SK-N-SH (cell line): ENCODE measurements around the gene TXNDC5. TPM values are rescaled to one million over a fixed set of nuclear protein-coding genes. Genes with fewer than 3 reads are reported as not detected.
"Not testable (repeated sequence)": the region's sequence is repeated elsewhere in the genome, so short reads cannot be mapped to it uniquely, and the experiment has no call there.

Experiments
- CTCF ChIA-PET: fragments of 300-600, 350-600 bp; formaldehyde crosslinking; extraction: SDS; loops from one replicate; lab custom pipeline; 2021; lab: Yijun Ruan, JAX
- POLR2A ChIA-PET: fragments of 350-600 bp; sonication (Branson Sonifier 250); formaldehyde crosslinking; extraction: SDS; loops from one replicate; lab custom pipeline; 2020; ENCODE audit warnings: antibody characterized with exemption, inconsistent platforms; lab: Yijun Ruan, JAX
- DNase-seq: peaks from one replicate; pipeline ENCODE4 v3.0.0; 2012
- H2AFZ ChIP-seq: fragments of 200-600 bp; sonication (generic); 2 replicates; pipeline ENCODE4 v1.8.1; 2016; ENCODE audit warnings: antibody characterized with exemption, mild to moderate bottlenecking, low read depth
- H3F3A ChIP-seq: fragments of 200-600 bp; sonication (generic); replicated peaks from 2 replicates; pipeline ENCODE3; 2016; ENCODE audit warnings: antibody characterized with exemption, mild to moderate bottlenecking; ENCODE audit not compliant: insufficient read depth
- H3K27ac ChIP-seq, 2 experiments: fragments of 200-500 bp in 1 of 2; fragments of 200-600 bp in 1 of 2; sonication (Bioruptor generic) in 1 of 2; sonication (generic), shearing (Covaris generic) in 1 of 2; 2 replicates each; pipeline versions ENCODE4 v1.5.1 to v1.6.1; 2014 to 2016; ENCODE audit warnings: low read depth in 2 of 2, inconsistent platforms in 1 of 2, low read length in 1 of 2, mild to moderate bottlenecking in 1 of 2, mixed read lengths in 1 of 2
- H3K27me3 ChIP-seq: fragments of 200-600 bp; sonication (generic), shearing (Covaris generic); 2 replicates; pipeline ENCODE4 v1.6.1; 2016; ENCODE audit warnings: mixed run types; ENCODE audit not compliant: insufficient read depth
- H3K36me3 ChIP-seq, 2 experiments: fragments of 200-500 bp in 1 of 2; fragments of 200-600 bp in 1 of 2; sonication (Bioruptor generic) in 1 of 2; sonication (generic) in 1 of 2; replicated peaks in 1 of 2; 2 replicates each; pipeline versions ENCODE3 to v1.5.1; 2014 to 2016; ENCODE audit warnings: low read length in 1 of 2, mild to moderate bottlenecking in 1 of 2; ENCODE audit not compliant: insufficient read depth in 2 of 2, control insufficient read depth in 1 of 2
- H3K4me1 ChIP-seq, 2 experiments: fragments of 200-500 bp in 1 of 2; fragments of 200-600 bp in 1 of 2; sonication (Bioruptor generic) in 1 of 2; sonication (generic), shearing (Covaris generic) in 1 of 2; 2 replicates each; pipeline versions ENCODE4 v1.5.1 to v1.6.1; 2014 to 2016; ENCODE audit warnings: low read depth in 1 of 2, low read length in 1 of 2, mixed run types in 1 of 2; ENCODE audit not compliant: insufficient read depth in 2 of 2, control insufficient read depth in 1 of 2
- H3K4me2 ChIP-seq: fragments of 200-600 bp; sonication (generic), shearing (Covaris generic); 2 replicates; pipeline ENCODE4 v1.6.1; 2017; ENCODE audit warnings: mixed run types
- H3K4me3 ChIP-seq, 2 experiments: fragments of 200-500 bp in 1 of 2; fragments of 200-600 bp in 1 of 2; sonication (Bioruptor generic) in 1 of 2; sonication (generic), shearing (Covaris generic) in 1 of 2; 2 replicates each; pipeline versions ENCODE4 v1.5.1 to v1.8.1; 2014 to 2016; ENCODE audit warnings: low read depth in 2 of 2, inconsistent platforms in 1 of 2, low read length in 1 of 2, mild to moderate bottlenecking in 1 of 2, mixed read lengths in 1 of 2, moderate library complexity in 1 of 2
- H3K79me2 ChIP-seq: fragments of 200-600 bp; sonication (generic); 2 replicates; pipeline ENCODE4 v1.8.1; 2017; ENCODE audit warnings: mild to moderate bottlenecking; ENCODE audit not compliant: insufficient read depth
- H3K9ac ChIP-seq: fragments of 200-600 bp; sonication (generic); 2 replicates; pipeline ENCODE4 v1.6.1; 2017; ENCODE audit warnings: mixed run types
- H3K9me2 ChIP-seq: fragments of 200-600 bp; sonication (generic); 2 replicates; pipeline ENCODE4 v1.6.1; 2017; ENCODE audit warnings: mixed run types
- H3K9me3 ChIP-seq: fragments of 200-600 bp; sonication (generic); 2 replicates; pipeline ENCODE4 v1.6.1; 2017; ENCODE audit warnings: mixed run types, mild to moderate bottlenecking, moderate library complexity
- H4K20me1 ChIP-seq: fragments of 200-600 bp; sonication (generic); 2 replicates; pipeline ENCODE4 v1.6.1; 2017; ENCODE audit warnings: mild to moderate bottlenecking, mixed run types; ENCODE audit not compliant: insufficient read depth
- EZH2phosphoT487 ChIP-seq: fragments of 200-600 bp; sonication (generic); IDR thresholded peaks from 2 replicates; pipeline ENCODE4 v1.6.1; 2017; ENCODE audit warnings: low read depth, mixed run types, mild to moderate bottlenecking, antibody characterized with exemption, moderate library complexity, borderline replicate concordance
- FOXJ3 ChIP-seq: sonication (generic); formaldehyde crosslinking; IDR thresholded peaks from 2 replicates; pipeline ENCODE4 v1.5.1; 2020; ENCODE audit warnings: mild to moderate bottlenecking, missing genetic modification reagents
- FOXM1 ChIP-seq: IDR thresholded peaks from 2 replicates; pipeline ENCODE4 v1.4.0; 2012; ENCODE audit warnings: low read depth, mild to moderate bottlenecking
- MAX ChIP-seq: IDR thresholded peaks from 2 replicates; pipeline ENCODE4 v1.4.0; 2012; ENCODE audit warnings: low read depth
- SMC3 ChIP-seq: IDR thresholded peaks from 2 replicates; pipeline ENCODE4 v1.6.1; 2012; ENCODE audit warnings: low read depth, low read length, improper control_type of control experiment
- TCF12 ChIP-seq: IDR thresholded peaks from 2 replicates; pipeline ENCODE4 v1.4.0; 2012
- TEAD4 ChIP-seq: IDR thresholded peaks from 2 replicates; pipeline ENCODE4 v1.4.0; 2012; ENCODE audit warnings: mild to moderate bottlenecking, borderline replicate concordance; ENCODE audit not compliant: insufficient read depth
- YY1 ChIP-seq: IDR thresholded peaks from 2 replicates; pipeline ENCODE4 v1.4.0; 2012; ENCODE audit warnings: low read depth, mild to moderate bottlenecking
- WGBS: methylation state at CpG from one replicate; pipeline ENCODE4 v1.1.6; 2017; ENCODE audit warnings: low lambda C conversion rate; 5-methylcytosine and 5-hydroxymethylcytosine counted together
- polyA plus RNA-seq, 3 experiments: library from polyadenylated mRNA; depleted of rRNA; stranded (reverse); fragments of >200 nt; gene quantifications; 2 replicates each; pipeline ENCODE4 v1.2.3, GENCODE V29; 2012
- TF ChIP-seq, protein P1 (sequence below): IDR thresholded peaks from 2 replicates; pipeline ENCODE4 v1.4.0; 2012; ENCODE audit warnings: low read depth, borderline replicate concordance
- TF ChIP-seq, protein P2 (sequence below): fragments of 150-350 bp; IDR thresholded peaks from 2 replicates; pipeline ENCODE4 v1.6.1; 2016; ENCODE audit warnings: mild to moderate bottlenecking, low read depth, low read length
- TF ChIP-seq, protein P3 (sequence below): IDR thresholded peaks from 2 replicates; pipeline ENCODE4; 2012
- TF ChIP-seq, protein P4 (sequence below): IDR thresholded peaks from 2 replicates; pipeline ENCODE4 v1.6.1; 2012; ENCODE audit warnings: mild to moderate bottlenecking, low read depth, low read length, moderate library complexity

Gene TXNDC5
- polyA plus RNA-seq, 1 of the 3 experiments (the other 2 are of a cell fraction), result 187 TPM

DNA sequence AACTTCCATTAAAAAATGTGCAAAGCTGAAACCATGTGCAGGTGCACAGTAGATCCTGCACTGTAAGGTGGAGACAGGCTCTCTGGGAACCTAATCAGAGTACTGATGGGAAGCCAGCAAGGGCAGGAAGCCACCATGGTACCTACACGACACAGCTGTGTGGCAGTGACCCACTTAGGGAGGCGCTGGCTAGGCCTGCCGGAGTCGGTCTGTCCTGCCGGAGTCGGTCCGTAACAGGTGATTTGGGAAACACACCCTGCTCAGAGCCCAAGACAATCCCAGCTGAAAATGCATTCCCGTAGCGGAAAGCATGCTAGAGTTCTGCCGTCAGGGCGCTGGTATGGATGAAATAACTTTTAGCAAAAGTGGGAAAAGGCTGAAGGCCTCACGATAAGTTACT is 17.2 kb downstream of the TXNDC5 start:
- Histone ChIP-seq H4K20me1 (no peaks in the 10 kb centered on the region), H3K79me2 (no peaks in the 10 kb centered on the region), H3K36me3 (peaks cover 65 to 88% of the 10 kb centered on the region in 2 experiments), H3K27ac (no peak overlapping the region), H3K4me1 (peaks cover 0 to 9% of the 10 kb centered on the region in 2 experiments; a peak in 1 of 4 replicates), H3K9ac (no peak overlapping the region), H3K9me2 (no peaks in the 10 kb centered on the region), H3K4me3 (no peak overlapping the region), H3F3A (no peaks in the 10 kb centered on the region), H3K9me3 (no peaks in the 10 kb centered on the region), H3K27me3 (no peaks in the 10 kb centered on the region)
- CTCF ChIA-PET, result interaction anchor here (1.0 kb wide), 1 partner anchor 113 kb away, joined by 3 read pairs; no protein-coding TSS in a partner anchor
- no peak for DNase-seq
- 96% methylated on average over 12 of the region's 12 CpGs for WGBS
- TF ChIP-seq FOXJ3 (CRISPR knock-in tag) (no peak), FOXM1 (no peak), EZH2phosphoT487 (no peak), MAX (no peak), TEAD4 (no peak), YY1 (no peak), TCF12 (no peak), SMC3 (no peak)
- TF ChIP-seq, protein P1, sequence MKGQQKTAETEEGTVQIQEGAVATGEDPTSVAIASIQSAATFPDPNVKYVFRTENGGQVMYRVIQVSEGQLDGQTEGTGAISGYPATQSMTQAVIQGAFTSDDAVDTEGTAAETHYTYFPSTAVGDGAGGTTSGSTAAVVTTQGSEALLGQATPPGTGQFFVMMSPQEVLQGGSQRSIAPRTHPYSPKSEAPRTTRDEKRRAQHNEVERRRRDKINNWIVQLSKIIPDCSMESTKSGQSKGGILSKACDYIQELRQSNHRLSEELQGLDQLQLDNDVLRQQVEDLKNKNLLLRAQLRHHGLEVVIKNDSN, result no peak
- TF ChIP-seq, protein P2, sequence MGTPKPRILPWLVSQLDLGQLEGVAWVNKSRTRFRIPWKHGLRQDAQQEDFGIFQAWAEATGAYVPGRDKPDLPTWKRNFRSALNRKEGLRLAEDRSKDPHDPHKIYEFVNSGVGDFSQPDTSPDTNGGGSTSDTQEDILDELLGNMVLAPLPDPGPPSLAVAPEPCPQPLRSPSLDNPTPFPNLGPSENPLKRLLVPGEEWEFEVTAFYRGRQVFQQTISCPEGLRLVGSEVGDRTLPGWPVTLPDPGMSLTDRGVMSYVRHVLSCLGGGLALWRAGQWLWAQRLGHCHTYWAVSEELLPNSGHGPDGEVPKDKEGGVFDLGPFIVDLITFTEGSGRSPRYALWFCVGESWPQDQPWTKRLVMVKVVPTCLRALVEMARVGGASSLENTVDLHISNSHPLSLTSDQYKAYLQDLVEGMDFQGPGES, result no peak
- TF ChIP-seq, protein P3, sequence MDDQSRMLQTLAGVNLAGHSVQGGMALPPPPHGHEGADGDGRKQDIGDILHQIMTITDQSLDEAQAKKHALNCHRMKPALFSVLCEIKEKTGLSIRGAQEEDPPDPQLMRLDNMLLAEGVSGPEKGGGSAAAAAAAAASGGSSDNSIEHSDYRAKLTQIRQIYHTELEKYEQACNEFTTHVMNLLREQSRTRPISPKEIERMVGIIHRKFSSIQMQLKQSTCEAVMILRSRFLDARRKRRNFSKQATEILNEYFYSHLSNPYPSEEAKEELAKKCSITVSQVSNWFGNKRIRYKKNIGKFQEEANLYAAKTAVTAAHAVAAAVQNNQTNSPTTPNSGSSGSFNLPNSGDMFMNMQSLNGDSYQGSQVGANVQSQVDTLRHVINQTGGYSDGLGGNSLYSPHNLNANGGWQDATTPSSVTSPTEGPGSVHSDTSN, result no peak
- TF ChIP-seq, protein P4, sequence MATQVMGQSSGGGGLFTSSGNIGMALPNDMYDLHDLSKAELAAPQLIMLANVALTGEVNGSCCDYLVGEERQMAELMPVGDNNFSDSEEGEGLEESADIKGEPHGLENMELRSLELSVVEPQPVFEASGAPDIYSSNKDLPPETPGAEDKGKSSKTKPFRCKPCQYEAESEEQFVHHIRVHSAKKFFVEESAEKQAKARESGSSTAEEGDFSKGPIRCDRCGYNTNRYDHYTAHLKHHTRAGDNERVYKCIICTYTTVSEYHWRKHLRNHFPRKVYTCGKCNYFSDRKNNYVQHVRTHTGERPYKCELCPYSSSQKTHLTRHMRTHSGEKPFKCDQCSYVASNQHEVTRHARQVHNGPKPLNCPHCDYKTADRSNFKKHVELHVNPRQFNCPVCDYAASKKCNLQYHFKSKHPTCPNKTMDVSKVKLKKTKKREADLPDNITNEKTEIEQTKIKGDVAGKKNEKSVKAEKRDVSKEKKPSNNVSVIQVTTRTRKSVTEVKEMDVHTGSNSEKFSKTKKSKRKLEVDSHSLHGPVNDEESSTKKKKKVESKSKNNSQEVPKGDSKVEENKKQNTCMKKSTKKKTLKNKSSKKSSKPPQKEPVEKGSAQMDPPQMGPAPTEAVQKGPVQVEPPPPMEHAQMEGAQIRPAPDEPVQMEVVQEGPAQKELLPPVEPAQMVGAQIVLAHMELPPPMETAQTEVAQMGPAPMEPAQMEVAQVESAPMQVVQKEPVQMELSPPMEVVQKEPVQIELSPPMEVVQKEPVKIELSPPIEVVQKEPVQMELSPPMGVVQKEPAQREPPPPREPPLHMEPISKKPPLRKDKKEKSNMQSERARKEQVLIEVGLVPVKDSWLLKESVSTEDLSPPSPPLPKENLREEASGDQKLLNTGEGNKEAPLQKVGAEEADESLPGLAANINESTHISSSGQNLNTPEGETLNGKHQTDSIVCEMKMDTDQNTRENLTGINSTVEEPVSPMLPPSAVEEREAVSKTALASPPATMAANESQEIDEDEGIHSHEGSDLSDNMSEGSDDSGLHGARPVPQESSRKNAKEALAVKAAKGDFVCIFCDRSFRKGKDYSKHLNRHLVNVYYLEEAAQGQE, result no peak
- TF ChIP-seq, all 33 proteins: peak for 0
- H3K4me2 ChIP-seq, result no peak overlapping the region
- POLR2A ChIA-PET, result no interaction called here
- H2AFZ ChIP-seq, result no peak overlapping the region

GRCh38 chr6:7892367-7892766 is 18.2 kb downstream of the TXNDC5 start:
- H3K79me2 ChIP-seq, POLR2A ChIA-PET, H3F3A ChIP-seq, H3K9me2 ChIP-seq, H2AFZ ChIP-seq, H3K4me2 ChIP-seq, DNase-seq, H4K20me1 ChIP-seq, H3K4me3 ChIP-seq, H3K9me3 ChIP-seq, H3K27ac ChIP-seq, CTCF ChIA-PET, H3K27me3 ChIP-seq, H3K4me1 ChIP-seq, H3K9ac ChIP-seq: not testable (repeated sequence)
- WGBS, result 96% methylated on average over 4 of the region's 4 CpGs
- peaks cover 67 to 89% of the 10 kb centered on the region in 2 experiments for H3K36me3 ChIP-seq
